HTERT RPE-1 (cell line): Measurements from ENCODE around the gene FHOD3.

Source experiments
- in situ Hi-C: fragments of 300-500 bp; cut with MboI; formaldehyde crosslinking; loops from 4 replicates; pipeline ENCODE4 v1.14.3; 2020; ENCODE audit warnings: low sequenced_read_pairs

FHOD3 gene

DNA sequence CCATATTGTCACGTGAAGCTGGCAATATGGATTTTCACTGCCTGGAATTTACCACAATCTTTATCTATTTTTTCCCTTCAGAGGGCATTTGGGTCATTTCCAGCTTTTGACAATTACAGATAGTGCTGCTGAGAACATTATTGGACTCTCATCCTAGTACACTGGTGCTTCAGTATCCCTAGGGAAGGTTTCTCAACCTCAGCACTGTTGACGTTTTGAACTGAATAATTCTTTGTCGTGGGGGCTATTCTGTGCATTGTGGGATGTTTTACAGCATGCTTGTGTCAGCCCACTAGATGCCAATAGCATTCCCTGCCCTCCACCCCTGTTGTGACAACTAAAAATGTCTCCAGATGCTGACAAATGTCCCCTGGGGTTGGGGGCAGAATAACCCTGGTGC, 345.5 kb downstream of the FHOD3 start:
- in situ Hi-C loops = no loop called here

DNA sequence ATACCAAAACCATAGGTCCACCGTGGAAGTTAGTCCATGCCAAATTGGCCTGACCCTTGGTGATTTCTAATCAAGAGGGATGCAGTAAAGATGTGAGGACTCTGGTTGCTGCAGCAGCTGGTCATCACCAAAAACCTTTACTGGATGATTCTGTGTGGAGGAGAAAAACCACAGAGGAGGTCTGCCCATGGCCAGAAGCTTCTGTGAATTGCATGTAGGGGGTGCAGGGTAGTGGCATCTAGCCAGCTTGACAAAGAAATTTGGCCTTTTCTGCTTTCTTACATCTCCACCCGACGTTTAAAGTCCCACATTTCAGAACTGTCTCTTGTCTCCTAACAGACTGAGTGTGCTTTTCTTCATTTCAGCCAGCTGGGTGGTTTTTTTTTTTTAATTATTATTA, 351.3 kb downstream of the FHOD3 start:
- in situ Hi-C loops = no loop called here

DNA sequence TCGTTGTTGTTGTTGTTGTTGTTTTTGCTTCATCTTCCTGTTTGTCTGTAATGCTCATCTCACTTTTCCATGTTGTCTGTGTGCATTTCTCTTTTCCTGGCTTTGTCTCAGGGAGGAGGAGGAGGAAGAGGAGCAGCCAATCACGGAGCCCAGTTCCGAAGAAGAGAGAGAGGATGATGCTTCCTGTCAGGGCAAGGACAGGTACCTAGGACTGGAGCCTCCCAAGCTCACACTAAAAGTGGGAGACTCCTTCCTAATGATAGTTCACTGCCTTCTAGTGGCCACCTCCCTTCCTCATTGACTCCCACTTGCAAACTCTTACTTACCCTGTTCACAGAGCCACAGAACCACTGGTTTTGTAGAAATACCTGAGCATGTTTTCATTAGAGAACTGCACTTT, 351.7 kb downstream of the FHOD3 start:
- in situ Hi-C loops = no loop called here

DNA sequence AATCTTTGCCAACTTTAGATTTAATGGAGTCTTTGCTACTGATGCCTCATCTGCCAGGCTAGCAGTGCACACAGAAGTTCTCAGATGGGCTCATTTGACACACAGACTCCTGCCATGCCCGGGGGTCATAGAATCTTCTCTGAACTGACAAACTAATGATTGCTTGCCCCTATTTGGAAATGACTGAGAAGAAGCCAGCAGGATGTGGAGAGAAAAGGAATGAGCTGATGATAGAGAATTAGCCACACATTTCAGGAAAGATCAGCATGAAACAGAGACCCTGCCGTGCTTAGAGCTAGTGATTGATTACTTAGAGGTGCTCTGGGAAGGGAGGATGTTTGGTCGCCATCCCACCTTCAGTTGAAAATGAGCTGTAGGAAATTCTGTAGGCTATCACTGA, 352.8 kb downstream of the FHOD3 start:
- in situ Hi-C loops = no loop called here

DNA sequence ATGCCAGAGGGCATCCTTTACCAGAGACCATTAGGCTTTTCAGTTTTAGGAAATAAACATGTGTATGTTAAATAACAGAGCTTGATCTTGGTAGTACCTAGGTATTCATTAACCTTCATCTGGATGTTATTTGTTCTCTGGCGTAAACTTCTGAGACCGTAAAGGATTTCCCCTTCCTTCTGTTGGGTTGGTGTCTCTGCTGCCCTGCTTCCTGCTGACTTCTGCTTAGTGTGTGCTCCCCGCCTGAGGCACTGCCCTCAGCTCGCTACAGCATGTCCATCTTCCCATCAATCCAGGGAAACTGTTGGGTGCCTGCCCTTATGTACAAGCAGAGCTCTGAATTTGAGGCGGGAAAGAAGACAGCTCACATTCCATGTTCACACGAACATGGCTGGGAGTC, 353.4 kb downstream of the FHOD3 start:
- in situ Hi-C loops = no loop called here

DNA sequence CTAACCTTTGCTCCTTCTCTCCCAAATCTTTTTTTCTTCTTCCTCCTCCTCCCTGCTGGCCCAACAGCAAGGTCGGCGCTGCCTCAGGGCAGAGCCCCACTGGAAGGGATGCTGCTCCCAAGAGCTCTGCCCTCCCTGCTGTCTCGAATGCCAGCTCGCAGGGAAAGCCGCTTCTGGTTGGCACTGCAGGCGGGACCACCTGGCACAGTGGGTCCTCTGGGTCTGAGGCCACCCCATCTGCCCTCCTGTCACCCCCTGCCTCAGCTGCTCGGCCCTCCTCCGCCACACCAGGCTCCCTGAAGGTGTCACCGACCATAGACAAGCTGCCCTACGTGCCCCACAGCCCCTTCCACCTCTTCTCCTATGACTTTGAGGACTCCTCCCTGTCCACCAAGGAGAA, 355.0 kb downstream of the FHOD3 start:
- in situ Hi-C loops = no loop called here

DNA sequence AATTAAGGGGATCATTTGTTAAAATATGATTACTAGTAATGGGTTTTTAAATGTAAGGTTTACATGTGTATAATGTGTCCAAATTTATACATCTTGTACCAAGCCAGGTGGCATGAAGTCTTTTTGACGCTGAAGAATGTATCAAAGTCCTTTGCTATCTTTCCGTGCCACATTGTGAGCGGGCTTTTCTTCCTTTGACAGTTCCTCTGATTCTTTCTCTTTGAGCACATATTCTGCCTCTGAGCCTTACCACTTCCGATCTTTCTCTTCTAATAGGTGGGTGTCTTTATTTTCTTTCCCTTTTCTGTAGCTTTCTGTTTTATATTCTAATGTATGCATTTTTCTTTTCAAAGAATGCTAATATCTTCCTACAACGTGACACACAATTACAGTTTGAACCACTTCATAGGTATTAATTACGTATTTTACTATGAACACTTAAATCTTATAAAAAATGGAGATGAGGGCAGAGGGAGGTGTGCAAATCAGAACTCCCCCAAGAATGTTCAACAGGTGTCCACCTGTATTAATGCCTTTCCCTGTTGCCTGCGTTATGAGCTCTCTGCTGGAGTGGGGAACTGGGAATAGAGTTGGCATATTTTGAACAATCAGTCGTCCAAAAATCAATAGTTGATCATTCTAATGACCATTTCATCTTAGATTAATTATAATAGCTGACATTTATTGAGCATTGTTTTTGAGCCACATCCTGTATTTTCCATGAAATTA, 355.8 kb downstream of the FHOD3 start:
- in situ Hi-C loops = no loop called here

DNA sequence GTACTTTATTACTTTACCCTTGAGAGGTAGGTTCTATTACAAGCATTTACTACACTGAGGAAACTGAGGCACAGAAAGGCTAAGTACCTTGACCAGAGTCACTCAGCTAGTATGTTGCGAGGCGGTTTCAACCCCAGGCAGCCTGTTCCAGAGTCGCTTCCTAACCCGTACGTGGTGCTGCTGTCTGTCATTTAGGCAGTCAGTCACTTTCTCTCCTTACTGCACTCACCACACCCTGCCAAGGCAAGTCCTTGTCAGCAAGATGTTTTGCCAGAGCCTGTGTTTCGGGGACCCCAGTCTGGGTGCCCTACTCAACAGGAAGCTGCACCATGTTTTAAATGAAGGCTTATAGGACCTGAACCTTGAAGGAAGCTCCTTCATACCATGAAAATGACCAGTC, 356.4 kb downstream of the FHOD3 start:
- in situ Hi-C loops = no loop called here

DNA sequence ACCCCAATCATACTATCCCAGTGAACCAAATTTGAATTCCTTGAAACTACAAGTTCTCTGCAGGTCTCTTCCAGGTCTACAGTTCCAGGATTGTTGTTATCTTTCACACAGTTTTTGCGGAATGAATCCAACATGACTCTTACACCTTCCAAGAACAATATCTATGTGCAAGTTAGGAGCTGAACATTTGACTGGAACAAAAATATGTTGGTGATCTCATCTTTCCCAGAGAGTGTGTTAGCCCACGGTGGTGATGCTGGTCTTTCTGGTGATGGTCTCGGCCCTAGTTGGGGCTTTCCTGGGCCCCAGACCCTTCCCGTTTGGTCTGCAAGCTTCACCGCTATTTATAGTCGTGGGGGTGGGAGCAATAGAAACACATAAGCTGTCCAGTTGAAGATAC, 357.6 kb downstream of the FHOD3 start:
- in situ Hi-C loops = no loop called here

DNA sequence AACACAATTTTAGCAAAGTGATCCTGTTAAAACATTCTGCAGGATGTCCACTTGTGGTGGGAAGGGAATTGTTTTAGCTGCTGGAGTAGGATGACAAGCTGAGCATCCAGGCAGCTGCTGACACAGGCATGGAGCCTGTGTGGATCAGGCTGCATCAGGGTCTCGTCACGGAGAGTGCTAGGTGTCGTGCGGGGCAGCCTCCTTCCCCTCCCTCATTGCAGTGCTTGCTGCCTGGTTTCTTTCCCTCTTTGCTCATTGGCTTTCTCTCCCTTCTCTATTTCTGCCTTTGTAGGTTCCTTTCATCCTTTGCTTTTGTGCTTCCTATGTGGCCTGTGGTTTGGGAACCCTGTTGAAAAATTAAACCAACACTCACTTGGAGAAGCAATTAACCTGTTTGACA, 358.4 kb downstream of the FHOD3 start:
- in situ Hi-C loops = no loop called here

DNA sequence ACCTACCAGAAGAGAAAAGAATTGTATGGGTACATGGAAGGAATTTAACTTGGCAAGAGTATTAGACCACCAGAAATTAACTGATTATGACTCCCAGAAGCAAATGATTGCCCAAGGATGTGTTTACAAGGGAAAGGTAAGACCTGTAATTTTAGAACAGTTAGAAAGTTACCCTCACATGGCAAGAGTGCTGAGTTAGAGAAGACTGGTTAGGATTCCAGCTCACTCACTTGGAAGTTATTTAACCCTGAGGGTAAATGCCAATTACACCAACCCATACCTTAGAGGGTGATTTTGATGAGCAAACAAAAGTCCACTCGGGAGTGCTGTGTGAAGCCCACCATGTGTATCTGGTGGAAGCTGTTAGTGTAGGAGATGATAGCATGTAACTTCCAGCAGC, 361.1 kb downstream of the FHOD3 start:
- in situ Hi-C loops = no loop called here

DNA sequence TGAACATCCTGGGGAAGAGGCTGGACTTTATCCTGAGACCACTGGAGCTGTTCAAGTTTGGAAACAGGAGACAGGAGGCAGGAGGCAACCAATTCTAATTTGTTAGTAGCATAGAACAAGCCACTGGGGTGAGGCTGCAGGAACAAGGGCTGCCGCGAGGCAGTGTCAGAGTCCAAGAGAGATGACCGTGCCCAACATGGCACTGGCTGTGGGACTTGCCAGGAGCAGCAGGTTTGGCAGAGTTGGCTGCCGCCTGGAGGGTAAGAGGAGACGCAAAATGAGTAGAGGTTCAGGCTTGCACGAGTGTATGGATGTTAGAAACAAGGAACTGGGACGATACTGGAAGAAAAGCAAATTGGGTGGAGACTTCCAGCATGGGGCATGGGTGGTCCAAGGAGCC, 362.8 kb downstream of the FHOD3 start:
- in situ Hi-C loops = no loop called here

DNA sequence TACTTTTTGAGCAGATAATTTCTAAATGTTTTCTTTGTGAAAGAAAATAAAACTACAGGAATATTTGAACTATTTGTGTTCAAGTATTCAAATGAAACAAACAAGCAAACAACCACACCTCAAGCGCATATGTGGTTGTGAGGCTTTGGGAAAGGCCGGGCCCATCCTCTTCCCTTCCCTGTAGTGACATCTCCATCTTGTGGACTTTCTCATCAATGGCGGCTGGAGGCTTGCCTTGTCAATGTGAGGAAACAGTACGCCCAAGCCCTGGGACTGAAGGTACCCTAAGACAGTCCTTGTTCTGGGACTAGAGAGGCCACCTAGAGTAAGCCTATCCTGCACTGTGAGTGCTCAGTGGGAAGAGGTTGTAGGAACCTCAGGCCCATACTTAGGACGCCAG, 364.5 kb downstream of the FHOD3 start:
- in situ Hi-C loops = no loop called here

DNA sequence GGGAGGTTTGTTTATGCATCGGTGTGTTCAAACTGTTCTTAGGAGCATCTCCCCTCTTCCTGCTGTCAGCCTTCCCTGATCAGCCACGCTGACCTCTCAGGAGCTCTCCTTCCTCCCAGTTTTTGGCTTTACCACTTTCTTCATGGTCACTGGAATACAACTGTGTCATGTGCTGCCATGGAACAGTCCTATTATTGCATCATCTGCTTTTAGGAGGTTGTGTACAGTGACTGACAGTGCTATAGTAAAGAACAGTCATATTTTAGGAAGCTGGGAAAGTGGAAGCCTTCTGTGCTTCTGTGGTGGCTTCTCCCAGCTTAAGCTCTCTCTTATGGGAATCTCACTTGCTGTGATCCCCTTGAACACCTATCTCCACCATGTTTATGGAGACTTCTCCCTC, 365.8 kb downstream of the FHOD3 start:
- in situ Hi-C loops = no loop called here

DNA sequence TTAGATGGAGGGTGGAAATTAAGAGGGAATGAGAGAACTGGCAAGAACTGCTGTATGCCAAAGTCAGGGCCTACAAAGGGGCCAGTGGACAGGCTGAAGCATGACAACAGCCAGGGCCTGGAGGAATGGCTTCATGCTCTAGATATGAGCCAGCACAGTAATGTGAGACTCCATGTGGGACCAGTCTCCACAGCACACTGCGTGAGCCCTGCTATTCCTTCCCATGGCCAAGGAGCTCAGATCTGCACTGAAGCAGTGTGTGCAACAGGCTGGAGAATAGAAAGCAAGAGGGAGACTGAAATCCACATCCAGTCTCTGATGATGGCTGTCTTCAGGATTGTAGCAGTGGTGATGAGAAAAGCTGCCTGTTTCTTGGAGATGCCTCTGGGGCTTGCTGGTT, 368.4 kb downstream of the FHOD3 start:
- in situ Hi-C loops = no loop called here

DNA sequence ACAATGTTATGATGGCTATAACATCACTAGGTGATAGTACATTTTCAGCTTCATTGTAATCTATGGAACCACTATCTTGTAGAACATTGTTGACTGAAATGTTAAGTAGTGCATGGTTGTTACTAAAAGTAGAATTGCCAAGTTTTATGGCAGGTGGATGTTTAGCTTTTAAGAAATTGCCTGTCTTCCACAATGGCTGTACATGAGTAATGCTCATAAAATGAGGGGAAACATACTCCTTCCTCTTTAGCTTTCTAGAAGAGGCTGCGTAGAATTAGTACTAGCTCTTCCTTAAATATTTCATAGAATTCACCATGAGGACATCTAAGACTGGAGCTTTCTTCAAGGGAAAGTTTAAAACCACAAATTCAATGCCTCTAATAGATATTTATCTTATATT, 370.3 kb downstream of the FHOD3 start:
- in situ Hi-C loops = no loop called here

DNA sequence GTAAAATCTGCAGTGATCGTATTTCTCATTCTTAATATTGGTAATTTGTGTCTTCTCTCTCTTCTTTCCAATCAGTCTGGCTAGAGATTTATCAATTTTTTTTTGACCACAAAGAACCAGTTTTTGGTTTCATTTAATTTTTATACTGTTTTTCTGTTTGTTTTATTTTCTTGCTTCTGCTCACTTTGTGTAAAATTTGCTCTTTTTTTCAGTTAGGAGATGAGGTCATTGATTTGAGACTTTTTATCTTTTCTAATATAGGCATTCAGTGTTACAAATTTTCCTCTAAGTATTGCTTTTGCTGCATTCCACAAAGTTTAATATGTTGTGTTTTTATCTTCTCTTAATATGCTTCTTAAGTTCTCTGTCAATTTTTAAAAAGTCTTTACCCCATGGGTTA, 370.8 kb downstream of the FHOD3 start:
- in situ Hi-C loops = no loop called here

DNA sequence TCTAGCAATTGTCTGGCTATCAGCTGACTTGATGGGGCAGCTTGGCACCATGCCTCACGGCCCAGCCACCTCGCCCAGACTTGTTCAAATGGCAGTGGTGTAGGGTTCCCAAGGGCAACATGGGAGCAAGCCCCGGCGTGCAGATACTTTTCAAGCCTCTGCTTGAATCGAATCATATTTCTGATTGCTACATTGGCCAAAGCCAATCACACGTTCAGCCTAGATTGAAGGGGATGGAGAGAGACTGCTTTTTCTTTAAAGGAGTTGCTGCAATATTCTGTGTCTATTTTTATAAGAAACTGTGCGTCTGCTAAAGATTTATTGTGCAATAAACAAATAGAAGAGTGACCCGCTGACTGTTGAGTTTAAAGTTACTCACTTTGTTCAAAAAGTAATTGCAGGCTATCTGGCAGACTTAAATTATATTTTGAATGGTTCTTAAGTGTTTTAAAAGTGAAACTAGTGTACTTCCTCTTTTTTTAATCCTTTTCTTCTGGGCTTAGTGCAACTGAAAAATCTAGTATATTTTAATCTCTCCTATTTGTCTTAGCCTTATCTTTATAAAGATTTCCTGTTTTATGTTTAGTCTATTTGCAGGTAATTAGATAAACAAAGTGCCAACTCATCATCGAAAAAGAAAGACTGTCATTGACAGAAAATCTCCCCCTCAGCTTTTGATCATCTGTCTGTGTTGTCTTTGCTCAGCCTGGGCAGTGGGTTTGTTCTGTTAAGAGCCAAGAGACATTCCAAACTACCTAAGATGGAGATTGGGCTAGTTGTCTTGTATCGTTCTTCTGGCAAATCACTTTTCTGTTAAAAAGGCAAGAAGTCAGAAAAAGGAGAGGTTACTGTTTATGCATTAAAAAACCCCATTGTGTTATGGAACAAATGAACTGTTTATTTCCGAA, 375.2 kb downstream of the FHOD3 start:
- in situ Hi-C loops = no loop called here

DNA sequence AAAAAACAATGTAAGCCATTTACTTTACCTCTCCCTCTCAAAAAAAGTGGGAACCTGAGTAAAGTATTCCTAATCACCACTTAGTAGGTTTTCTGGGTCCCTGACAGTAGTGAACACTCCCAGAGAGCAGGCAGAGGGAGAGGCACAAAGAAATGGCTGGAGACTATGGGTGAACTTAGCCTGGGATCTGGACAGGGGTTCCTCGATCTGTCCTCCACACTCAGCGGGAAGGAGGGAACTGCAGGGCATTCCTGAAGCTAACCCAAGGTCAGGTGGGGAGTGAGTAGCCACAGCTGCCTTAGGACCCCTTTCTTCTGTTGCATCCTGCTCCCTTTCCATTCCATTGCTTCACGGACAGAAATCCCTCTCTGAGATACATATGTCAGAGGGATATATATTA, 375.9 kb downstream of the FHOD3 start:
- in situ Hi-C loops = no loop called here

DNA sequence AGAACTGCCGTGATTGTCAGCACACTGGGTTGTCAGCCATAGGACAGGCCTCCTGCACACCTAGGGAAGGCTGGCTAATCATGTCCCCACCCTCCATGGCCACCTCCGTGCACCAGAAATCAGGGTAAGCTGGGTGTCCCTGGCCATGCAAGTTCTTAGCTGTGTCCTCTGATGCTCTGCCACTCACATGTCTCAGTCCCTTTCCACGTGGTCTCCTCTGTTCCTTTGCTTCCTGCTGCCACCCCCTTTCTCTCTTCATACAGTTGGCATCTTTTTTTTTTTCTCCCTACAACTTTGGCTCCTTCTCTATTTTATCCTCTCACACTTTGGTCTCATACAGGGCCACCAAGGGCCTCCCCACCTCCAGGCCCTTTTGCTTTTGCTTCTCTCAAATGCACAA, 377.6 kb downstream of the FHOD3 start:
- in situ Hi-C loops = no loop called here

DNA sequence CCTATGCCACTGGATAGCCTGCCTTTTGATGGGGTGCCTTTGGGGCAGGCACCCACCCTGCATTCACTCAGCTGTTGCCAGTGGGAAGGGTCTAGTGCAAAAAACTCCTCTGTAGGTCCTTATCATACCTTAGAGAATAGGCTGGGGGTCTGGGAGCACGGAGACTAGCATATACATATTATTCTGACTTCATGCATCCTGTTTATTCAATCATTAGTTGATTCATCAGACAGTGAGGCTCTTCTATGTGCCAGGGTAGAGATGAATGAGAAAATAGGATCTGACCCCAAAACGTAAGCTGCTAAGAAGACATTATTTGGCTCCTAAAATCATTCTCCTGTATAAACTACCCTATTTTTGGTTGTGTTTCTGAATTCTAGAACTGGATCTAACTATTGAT, 378.0 kb downstream of the FHOD3 start:
- in situ Hi-C loops = no loop called here

DNA sequence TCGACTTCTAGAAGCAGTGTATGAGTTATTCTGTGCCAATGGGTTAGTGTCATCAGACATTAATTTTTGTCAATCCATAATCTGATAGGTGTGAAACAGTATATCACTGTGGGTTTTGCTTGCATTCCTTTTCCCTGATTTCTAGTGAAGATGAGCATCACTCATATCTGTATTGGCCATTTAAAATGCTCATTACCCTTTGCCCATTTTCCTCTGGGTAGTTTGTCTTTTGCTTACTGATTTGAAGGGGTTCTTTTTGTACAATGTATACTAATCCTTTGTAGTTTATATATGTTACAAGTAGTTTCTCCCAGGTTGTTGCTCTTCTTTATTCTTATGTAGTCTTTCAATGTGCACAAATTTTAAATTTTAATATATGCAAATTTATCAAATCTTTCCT, 379.1 kb downstream of the FHOD3 start:
- in situ Hi-C loops = no loop called here
